Femur (tissue), 1 donor: ENCODE results near the gene BICD1.

Source experiments
- DNase-seq: peaks from one replicate; pipeline ENCODE4 v3.0.0-alpha.2; 2017

Gene BICD1

DNA sequence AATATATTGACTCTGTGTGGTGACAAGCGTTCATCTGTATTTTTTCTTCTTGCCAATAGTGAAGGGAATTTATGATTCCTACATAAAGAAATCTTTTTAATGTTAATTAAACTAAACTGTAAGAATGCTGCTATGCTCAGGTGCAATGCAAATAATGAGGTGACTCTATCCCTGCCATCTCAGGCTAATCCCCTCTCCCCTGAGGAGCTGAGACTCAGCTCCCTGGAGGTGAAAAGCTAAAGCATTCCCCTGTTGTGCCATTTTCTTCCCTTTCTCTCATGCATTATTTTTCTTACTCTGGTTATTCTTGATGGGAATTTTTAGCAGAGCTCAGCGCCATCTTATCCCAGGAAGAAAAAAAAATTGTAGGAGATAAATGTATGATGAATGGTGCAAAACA is 178.8 kb downstream of the BICD1 start:
- DNase-seq, result no peak

DNA sequence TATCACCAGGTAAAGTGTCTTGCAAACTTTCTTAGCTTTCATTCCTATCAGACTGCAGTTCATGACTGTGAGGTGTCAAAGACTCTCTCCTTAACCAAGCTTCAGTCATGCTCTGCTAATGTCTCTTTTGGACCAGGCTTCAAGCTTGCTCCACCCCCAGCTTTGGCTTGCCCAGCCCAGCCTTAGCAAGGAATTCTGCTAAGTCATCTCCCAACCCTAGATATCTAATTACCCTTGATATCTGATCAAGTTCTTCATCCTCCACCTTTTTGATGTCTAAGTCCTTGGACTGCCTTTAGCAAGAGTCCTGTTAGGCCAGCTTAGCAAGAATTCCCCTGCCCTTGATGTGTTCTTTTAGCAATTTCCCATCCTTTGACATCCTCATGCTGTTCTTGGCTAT is 183.8 kb downstream of the BICD1 start:
- no peak for DNase-seq

GRCh38 chr12:32292151-32292550 is 185.5 kb downstream of the BICD1 start:
- no peak for DNase-seq

DNA sequence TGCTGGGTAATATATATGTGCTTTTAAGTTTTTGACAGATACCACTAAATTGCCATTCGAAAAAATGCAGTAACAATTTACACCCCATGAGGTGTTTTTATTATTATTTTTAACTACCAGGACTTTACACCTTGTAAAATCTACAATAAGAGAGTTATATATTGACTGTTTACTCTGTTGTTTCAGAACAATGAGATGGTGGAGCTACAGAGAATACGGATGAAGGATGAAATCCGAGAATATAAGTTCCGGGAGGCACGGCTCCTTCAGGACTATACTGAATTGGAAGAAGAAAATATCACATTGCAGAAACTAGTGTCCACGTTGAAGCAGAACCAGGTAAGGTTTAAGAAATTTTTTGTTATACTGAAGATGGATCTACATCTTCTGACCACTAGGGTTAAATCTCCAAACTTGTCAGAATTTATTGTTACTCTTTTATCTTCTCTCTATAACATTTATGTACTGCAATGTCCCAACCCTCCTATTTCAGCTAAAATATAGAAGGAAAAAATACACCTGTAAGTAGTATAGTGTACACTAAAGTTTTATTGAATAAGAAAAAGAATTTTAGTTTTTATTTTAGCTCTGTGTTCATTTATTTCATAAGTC is 187.3 kb downstream of the BICD1 start:
- DNase-seq, result no peak

DNA sequence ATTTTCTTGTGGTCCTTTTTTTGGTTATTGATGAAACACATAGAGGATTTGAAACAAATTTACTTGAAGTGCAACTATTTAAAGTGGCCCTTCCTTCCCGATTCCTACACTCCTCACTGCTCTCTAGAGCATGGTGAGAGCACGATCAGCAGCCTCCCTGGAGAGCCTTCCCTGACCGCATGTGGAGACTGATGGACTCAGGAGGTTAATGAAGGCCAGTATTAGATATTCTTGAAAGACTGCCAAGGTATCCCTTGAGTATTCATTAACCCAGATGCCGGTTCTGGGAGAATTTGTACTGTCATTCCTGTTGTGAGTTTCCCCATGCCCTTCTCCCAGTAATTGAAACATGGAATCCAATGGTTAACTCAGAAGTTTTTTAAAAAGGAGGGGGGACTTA is 189.9 kb downstream of the BICD1 start:
- no peak for DNase-seq

DNA sequence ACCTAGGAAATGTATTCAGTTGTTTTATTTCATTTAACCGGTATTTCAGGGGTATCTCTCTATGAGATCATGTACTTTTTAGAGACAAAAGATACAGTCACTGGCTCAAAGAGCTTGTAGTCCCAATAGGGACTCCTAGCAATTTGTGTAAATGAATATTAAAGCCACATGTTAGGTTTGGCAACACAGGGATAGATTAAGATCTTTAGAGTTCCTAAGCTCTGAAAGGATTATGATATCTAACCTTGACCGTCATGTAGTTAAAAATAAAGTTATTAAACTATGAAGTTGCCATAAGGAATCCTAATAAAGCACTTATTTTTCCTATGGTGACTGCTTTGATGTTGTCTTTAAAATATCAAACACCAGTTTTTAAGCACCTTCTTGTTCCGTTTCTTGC is 192.3 kb downstream of the BICD1 start:
- no peak for DNase-seq

DNA sequence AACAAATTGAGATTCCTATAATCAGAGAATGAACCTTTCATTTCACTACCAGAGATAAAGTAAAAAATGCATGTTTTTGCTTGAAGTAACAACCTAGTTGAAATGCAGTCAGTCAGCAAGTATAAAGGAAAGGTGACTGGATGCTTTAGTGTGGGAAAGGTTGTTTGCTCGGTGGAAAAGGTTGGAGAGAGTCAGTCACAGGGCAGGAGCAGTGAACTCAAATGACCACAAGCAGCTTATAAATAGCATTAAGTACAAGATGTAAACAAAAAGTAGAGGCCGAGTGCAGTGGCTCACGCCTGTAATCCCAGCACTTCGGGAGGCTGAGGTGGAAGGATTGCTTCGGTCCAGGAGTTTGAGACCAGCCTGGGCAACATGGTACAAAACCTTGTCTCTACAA is 194.6 kb downstream of the BICD1 start:
- no peak for DNase-seq

DNA sequence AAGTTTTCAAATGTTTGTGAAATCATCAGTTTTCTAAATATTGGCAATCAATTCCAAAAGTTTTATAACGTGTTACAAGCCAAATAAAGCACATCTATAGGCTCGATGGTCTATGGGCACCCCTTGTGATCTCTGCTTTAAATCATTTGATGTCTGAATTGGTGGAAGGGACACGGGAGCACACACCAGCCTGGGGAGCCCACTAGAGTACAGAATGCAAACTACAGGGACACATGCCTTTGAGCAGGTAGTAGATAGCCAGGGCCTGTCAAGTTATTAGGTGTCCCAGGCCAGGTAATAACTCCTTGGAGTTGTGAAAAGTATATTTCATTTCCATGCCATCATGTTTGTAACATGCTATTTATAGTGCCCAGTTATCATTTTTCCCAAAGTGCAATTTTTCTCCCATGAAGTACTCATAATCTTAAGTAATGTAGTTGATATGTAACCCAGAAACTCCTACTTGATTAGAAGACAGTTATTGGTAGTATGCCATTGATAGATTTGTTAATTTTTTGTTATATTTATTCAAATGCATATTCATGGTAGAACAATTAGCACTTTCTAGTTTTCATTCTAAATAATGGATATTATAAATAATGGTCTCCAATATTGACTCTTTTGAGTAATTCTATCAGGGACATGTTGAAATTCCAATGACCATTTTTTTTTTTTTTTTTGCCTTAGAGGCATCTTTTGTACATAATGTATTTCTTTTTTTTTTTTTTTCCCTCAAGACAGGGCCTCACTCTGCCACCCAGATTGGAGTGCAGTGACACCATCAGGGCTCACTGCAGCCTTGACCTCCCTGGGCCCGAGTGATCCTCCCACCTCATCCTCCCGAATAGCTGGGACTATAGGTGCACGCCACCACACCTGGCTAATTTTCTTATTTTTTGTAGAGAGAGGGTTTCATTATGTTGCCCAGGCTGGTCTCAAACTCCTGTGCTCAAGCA is 195.8 kb downstream of the BICD1 start:
- no peak for DNase-seq

GRCh38 chr12:32303174-32303549 is 196.5 kb downstream of the BICD1 start:
- DNase-seq, result no peak

DNA sequence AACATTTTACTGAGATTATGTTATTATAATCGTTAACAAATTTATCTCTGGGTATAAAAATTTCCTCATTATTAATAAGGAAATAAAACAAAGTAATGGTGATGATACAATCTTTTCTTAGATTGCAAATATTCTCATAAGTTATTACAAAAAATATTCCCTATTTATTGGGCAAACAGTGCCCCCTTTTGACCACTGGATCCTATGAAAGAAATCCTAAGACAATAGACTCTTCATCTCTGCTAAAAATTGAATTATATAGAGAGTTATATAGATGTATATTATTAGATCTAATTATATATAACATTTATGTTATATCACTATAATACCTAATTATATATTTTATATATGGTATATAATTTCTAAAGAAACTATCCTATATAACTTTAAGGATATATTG is 198.5 kb downstream of the BICD1 start:
- DNase-seq, result no peak

DNA sequence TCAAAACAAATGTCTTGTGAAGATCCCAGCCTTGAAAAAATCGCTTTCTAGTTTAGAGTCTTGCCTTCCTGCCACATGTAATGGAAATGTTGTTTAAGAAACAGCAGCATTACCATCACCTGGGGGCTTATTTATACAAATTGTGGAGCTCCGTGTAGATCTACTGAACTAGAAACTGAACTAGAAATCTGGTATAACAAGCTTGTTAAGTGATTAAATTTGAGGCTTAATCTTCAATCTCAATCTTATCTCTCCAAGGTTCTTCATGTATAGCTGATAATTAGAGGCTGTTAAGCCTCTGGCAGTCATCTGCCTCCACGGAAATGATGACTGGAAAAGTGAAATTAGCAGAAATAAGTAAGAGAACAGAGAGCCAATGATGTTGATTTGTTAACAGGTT is 200.7 kb downstream of the BICD1 start:
- DNase-seq, result no peak

DNA sequence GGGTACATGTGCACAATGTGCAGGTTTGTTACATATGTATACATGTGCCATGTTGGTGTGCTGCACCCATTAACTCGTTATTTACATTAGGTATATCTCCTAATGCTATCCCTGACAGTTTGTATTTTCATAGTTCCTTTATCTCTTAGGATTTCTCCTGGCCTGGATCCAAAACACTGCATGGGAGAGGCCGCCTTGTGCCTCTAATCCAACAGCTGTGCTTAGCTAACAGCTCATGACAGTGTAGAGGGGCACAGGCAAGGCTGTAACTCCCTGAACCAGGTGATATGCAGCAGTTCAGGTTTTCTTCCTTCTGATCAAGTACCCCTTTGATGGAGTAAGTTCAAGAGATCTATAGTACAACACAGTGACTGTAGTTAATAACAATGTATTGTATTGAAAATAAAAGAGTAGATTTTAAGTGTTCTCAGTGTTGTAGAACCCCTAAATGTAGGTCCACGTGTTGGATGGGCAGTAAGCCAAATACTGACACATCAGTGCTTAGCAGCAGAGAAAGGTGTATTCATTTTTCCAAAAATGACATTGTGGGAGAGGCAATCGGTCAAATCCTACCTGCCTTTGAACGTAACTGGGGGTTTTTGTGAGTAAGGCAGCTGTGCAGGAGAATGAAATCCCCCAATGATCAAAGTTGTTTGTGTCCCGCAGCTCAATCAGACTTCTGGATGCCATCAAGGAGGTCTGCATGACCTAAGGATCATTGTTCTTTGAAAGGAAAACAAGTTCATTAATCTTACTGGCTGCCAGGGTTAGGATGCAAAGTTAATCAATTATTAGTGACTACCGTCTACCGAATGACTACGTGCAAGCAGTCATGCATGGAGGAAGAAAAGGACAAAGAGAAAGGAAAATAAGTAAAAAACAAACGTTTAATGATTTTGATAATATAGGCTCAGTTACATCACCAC is 203.4 kb downstream of the BICD1 start:
- no peak for DNase-seq

- no peak for DNase-seq
These were observed 205.5 kb downstream of the BICD1 start for GRCh38 chr12:32312049-32312670.

DNA sequence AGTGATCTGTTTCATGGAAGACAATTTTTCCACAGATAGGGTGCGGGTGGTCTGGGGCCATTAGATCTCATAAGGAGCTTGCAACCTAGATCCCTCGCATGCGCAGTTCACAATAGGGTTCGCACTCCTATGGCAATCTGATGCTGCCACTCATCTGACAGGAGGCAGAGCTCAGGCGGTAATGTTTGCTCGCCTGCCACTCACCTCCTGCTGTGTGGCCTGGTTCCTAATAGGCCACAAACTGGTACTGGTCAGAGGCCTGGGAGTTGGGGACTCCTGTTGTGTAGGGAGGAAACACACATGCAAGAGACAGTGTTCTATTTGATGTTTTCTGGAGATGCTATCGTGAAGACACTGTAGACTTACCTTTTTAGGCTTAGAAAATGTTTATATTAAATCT is 215.7 kb downstream of the BICD1 start:
- DNase-seq, result no peak

DNA sequence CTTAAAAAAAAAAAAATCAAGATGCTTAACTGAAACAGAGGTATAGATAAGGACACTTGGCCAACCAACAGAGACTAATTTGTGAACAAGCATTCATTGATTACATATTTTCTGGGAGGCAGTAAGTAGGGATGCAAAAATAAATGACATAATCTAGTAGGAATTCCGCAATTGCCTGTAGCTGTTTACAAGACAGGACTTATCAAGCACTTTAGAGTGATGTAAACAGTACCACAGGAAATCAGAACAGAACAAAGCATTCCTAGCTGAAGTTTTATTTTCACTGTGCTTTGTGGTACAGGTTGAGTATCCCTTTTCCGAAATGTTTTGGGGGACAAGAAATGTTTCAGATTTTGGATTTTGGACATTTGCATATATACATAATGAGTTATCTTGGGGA is 224.5 kb downstream of the BICD1 start:
- no peak for DNase-seq

DNA sequence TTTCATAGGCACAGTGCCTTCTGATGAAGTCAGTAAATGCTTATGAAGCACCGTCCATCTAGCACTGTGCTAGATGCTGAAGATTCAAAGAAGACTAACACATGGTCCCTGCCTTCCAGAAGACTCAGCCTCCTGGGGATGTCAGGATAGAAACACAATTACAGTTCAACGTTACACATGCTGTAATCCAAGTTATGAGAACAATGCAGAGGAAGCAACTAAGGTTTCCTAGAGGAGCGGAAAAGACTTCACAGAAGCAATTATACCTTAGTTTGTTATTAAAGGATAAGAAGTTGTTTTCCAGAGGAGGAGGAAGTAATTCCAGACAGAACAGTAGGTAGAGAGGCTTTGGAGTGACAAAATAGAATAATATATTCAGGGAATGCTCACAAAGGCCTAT is 225.8 kb downstream of the BICD1 start:
- DNase-seq, result no peak

GRCh38 chr12:32334371-32334777 is 227.7 kb downstream of the BICD1 start:
- DNase-seq, result no peak

- DNase-seq, result no peak
These were observed 229.6 kb downstream of the BICD1 start for GRCh38 chr12:32336261-32336660.

- DNase-seq, result no peak
These were observed 236.8 kb downstream of the BICD1 start for GRCh38 chr12:32343496-32343895.

DNA sequence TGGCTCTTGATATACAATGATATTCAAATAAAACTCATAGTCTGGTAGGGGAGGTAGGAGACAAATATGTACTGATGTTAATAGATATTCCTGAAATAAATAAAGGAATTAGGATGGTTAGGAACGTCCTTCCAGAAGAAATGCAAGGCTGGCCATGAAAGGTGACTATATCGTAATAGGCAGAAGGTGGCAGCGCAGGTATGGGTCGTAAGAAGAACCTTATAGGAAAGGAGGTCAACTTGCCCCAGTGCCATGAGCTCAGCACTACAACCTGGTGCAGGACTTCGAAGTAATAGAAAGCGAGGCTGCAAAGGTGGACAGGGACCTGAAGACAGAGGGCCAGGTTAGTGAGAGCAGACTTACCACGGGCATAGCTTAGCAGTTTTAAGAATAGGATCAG is 237.4 kb downstream of the BICD1 start:
- no peak for DNase-seq

- DNase-seq, result no peak
These were observed 246.9 kb downstream of the BICD1 start for GRCh38 chr12:32353540-32353939.

DNA sequence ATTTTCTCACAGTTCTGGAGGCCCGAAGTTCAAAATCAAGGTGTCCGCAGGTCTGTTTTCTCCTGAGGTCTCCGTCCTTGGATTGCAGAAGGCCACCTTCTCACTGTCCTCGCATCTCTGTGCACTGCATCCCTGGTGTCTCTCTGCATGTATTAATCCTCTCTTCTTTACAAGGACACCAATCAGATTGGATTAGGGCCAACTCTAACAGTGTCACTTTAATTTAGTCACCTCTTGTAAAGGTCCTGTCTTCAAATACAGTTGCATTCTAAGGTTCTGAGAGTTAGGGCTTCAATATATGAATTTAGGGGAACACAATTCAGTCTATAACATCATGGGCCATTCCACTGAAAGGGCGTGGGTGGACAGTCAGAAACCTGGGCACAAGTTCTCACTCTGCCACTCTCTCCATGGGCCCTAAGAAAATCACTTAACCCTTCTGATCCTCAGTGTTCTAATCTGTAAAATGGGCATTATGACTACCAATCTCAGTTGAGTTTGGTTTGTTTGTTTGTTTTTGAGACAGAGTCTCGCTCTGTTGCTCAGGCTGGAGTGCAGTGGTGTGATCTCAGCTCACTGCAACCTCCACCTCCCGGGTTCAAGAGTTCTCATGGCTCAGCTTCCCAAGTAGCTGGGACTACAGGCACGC is 251.1 kb downstream of the BICD1 start:
- DNase-seq, result no peak
